SK-N-SH treated with all-trans-retinoic acid at 6 μM for 48 hours (cell line): ENCODE measurements around the gene SIGLEC6.

Experiments
- ATAC-seq: fragments of 200-7000 bp; cut with Tn5 transposase; 3 replicates; pipeline ENCODE4 v1.9.1; 2020; ENCODE audit warnings: mild to moderate bottlenecking, moderate library complexity
- ARNTL ChIP-seq: fragments of 450-650 bp; formaldehyde crosslinking; IDR thresholded peaks from 2 replicates; pipeline ENCODE4 v1.5.0; 2020; ENCODE audit warnings: low read depth, mild to moderate bottlenecking, moderate library complexity, borderline replicate concordance
- CSDC2 ChIP-seq: fragments of 250-450 bp; sonication (Bioruptor Pico); IDR thresholded peaks from 2 replicates; pipeline ENCODE4 v1.5.0; 2020; ENCODE audit warnings: mild to moderate bottlenecking, moderate library complexity
- GLIS3 ChIP-seq: fragments of 250-450 bp; sonication (Bioruptor Pico); IDR thresholded peaks from 2 replicates; pipeline ENCODE4 v1.5.0; 2020; ENCODE audit warnings: mild to moderate bottlenecking, moderate library complexity
- ISL1 ChIP-seq: fragments of 250-450 bp; sonication (Bioruptor Pico); IDR thresholded peaks from 2 replicates; pipeline ENCODE4 v2.1.2; 2022; ENCODE audit warnings: mild to moderate bottlenecking, moderate library complexity
- OSR1 ChIP-seq: fragments of 250-450 bp; sonication (Bioruptor Pico); IDR thresholded peaks from 2 replicates; pipeline ENCODE4 v1.8.0; 2022; ENCODE audit warnings: moderate library complexity, mild to moderate bottlenecking, inconsistent platforms
- POU6F1 ChIP-seq: fragments of 250-450 bp; sonication (Bioruptor Pico); IDR thresholded peaks from 2 replicates; pipeline ENCODE4 v1.8.0; 2021; ENCODE audit warnings: low read depth, mild to moderate bottlenecking, moderate library complexity, borderline replicate concordance
- PPARA ChIP-seq: fragments of 250-450 bp; sonication (Bioruptor Pico); IDR thresholded peaks from 2 replicates; pipeline ENCODE4 v1.5.0; 2020; ENCODE audit warnings: mild to moderate bottlenecking, borderline replicate concordance
- TCF4 ChIP-seq: fragments of 250-450 bp; sonication (Bioruptor Pico); IDR thresholded peaks from 2 replicates; pipeline ENCODE4 v1.8.0; 2021; ENCODE audit warnings: mild to moderate bottlenecking, moderate library complexity, borderline replicate concordance
- ZC3H10 ChIP-seq: fragments of 250-450 bp; sonication (Bioruptor Pico); IDR thresholded peaks from 2 replicates; pipeline ENCODE4 v1.5.1; 2021; ENCODE audit warnings: mild to moderate bottlenecking, moderate library complexity
- ZFP3 ChIP-seq: fragments of 250-450 bp; sonication (Bioruptor Pico); IDR thresholded peaks from 2 replicates; pipeline ENCODE4 v1.5.0; 2020; ENCODE audit warnings: mild to moderate bottlenecking, moderate library complexity
- ZFP30 ChIP-seq: fragments of 450-650 bp; formaldehyde crosslinking; IDR thresholded peaks from 2 replicates; pipeline ENCODE4 v1.5.0; 2022; ENCODE audit warnings: mild to moderate bottlenecking, moderate library complexity
- ZNF565 ChIP-seq: fragments of 450-650 bp; formaldehyde crosslinking; conservative IDR thresholded peaks from 2 replicates; pipeline ENCODE4 v1.5.0; 2020; ENCODE audit warnings: low read depth, mild to moderate bottlenecking, moderate library complexity
- TF ChIP-seq, protein P1 (sequence below): fragments of 250-450 bp; sonication (Bioruptor Pico); IDR thresholded peaks from 2 replicates; pipeline ENCODE4 v1.5.1; 2020; ENCODE audit warnings: low read depth, mild to moderate bottlenecking, moderate library complexity
- TF ChIP-seq, protein P2 (sequence below): fragments of 250-450 bp; sonication (Bioruptor Pico); IDR thresholded peaks from 2 replicates; pipeline ENCODE4 v1.8.0; 2020; ENCODE audit warnings: mild to moderate bottlenecking, moderate library complexity, borderline replicate concordance
- TF ChIP-seq, protein P3 (sequence below): fragments of 250-450 bp; sonication (Bioruptor Pico); IDR thresholded peaks from 2 replicates; pipeline ENCODE4 v1.5.0; 2020; ENCODE audit warnings: mild to moderate bottlenecking, moderate library complexity

SIGLEC6 gene

DNA sequence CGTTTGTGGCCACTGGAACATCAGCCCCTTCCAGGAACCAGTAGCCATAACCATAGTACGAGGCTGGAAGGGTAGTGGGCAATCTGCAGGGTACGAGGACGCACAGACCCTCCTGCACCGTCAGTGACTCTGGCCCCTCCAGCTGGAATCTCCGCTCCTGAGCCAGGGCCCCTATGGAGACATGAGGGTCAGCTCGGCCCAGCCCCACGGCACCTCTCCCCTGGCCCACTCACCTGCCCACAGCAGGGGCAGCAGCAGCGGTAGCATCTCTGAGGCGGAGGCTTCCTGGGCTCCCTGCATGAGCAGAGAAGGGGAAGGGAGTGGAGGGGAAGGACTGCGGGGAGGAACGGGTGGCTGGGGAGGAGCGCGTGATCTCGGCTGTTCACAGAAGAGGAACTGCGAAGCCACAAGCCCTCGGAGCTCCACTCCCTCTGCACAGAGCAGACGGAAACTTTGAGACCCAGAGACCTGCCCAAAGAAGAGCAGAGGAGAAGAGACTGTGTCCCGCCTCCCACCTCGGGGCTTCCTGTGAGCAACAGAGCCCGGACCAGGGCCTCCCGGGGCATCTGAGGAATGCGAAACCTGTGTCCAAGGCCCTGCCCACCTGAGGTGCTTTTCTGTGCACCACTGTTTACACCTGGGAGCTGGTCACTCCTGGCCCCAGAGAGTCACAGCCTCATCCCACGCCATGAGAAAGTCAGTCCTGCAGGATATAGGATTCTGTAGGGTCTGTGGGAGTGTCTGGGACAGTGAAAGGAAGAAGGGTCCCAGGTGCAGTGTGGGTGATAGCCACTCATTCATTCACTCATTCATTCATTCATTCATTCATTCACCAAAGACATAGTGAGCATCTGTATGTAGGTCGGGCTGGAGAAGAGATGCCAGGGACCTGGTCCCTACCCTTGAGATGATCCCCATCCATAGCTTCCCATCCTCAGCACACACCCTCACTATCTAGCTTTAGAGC is at the start of gene SIGLEC6:
Gene SIGLEC6, minus strand, starts transcription at position 322 of the 967 bp plus-strand sequence. Its CDS starts 22 bp downstream, at position 300.
- TF ChIP-seq POU6F1 (CRISPR knock-in tag) (no peak), ARNTL (CRISPR knock-in tag) (no peak), OSR1 (no peak)
- no peak for ATAC-seq

- no peak for TF ChIP-seq PPARA (CRISPR knock-in tag)
- no peak for ATAC-seq
Observed at GRCh38 chr19:51576850-51577249, 45.4 kb upstream of the SIGLEC6 start.

DNA sequence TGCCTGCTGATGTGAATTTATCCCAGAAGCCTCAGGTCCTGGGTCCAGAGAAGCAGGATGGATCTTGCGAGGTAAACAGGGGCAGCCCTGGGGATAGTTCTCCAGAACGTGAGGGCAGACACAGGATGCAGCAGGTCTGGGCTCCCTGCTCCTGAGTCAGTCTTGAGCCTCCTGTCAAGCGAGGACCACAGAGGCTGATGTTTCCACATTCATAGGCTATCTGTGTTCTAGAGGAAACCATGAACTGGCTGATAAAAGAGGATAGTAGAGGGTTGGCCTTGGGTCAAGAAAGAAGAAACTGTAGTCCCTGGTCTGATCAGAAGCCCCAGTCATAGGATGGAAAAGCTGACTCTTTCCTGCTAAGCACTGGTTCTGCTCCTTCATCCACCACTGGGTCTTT is 41.9 kb upstream of the SIGLEC6 start:
- ATAC-seq, result no peak
- TF ChIP-seq, protein P1, sequence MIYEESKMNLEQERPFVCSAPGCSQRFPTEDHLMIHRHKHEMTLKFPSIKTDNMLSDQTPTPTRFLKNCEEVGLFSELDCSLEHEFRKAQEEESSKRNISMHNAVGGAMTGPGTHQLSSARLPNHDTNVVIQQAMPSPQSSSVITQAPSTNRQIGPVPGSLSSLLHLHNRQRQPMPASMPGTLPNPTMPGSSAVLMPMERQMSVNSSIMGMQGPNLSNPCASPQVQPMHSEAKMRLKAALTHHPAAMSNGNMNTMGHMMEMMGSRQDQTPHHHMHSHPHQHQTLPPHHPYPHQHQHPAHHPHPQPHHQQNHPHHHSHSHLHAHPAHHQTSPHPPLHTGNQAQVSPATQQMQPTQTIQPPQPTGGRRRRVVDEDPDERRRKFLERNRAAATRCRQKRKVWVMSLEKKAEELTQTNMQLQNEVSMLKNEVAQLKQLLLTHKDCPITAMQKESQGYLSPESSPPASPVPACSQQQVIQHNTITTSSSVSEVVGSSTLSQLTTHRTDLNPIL (CRISPR knock-in tag), result no peak
- TF ChIP-seq, protein P2, sequence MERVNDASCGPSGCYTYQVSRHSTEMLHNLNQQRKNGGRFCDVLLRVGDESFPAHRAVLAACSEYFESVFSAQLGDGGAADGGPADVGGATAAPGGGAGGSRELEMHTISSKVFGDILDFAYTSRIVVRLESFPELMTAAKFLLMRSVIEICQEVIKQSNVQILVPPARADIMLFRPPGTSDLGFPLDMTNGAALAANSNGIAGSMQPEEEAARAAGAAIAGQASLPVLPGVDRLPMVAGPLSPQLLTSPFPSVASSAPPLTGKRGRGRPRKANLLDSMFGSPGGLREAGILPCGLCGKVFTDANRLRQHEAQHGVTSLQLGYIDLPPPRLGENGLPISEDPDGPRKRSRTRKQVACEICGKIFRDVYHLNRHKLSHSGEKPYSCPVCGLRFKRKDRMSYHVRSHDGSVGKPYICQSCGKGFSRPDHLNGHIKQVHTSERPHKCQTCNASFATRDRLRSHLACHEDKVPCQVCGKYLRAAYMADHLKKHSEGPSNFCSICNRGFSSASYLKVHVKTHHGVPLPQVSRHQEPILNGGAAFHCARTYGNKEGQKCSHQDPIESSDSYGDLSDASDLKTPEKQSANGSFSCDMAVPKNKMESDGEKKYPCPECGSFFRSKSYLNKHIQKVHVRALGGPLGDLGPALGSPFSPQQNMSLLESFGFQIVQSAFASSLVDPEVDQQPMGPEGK (CRISPR knock-in tag), result no peak
- TF ChIP-seq ZC3H10 (CRISPR knock-in tag) (no peak), ZNF565 (no peak), OSR1 (no peak), TCF4 (CRISPR knock-in tag) (no peak), ARNTL (CRISPR knock-in tag) (no peak)
- TF ChIP-seq, protein P3, sequence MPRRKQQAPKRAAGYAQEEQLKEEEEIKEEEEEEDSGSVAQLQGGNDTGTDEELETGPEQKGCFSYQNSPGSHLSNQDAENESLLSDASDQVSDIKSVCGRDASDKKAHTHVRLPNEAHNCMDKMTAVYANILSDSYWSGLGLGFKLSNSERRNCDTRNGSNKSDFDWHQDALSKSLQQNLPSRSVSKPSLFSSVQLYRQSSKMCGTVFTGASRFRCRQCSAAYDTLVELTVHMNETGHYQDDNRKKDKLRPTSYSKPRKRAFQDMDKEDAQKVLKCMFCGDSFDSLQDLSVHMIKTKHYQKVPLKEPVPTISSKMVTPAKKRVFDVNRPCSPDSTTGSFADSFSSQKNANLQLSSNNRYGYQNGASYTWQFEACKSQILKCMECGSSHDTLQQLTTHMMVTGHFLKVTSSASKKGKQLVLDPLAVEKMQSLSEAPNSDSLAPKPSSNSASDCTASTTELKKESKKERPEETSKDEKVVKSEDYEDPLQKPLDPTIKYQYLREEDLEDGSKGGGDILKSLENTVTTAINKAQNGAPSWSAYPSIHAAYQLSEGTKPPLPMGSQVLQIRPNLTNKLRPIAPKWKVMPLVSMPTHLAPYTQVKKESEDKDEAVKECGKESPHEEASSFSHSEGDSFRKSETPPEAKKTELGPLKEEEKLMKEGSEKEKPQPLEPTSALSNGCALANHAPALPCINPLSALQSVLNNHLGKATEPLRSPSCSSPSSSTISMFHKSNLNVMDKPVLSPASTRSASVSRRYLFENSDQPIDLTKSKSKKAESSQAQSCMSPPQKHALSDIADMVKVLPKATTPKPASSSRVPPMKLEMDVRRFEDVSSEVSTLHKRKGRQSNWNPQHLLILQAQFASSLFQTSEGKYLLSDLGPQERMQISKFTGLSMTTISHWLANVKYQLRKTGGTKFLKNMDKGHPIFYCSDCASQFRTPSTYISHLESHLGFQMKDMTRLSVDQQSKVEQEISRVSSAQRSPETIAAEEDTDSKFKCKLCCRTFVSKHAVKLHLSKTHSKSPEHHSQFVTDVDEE (CRISPR knock-in tag), result no peak
- TF ChIP-seq, all 23 proteins: peak for 0

GRCh38 chr19:51572908-51573307 is 41.4 kb upstream of the SIGLEC6 start:
- no peak for TF ChIP-seq OSR1
- no peak for TF ChIP-seq CSDC2 (CRISPR knock-in tag)
- no peak for TF ChIP-seq ZC3H10 (CRISPR knock-in tag)
- no peak for TF ChIP-seq ISL1 (CRISPR knock-in tag)
- no peak for TF ChIP-seq POU6F1 (CRISPR knock-in tag)
- no peak for TF ChIP-seq ZFP30 (CRISPR knock-in tag)
- TF ChIP-seq GLIS3 (CRISPR knock-in tag), result no peak
- TF ChIP-seq, protein P3 (CRISPR knock-in tag), result no peak
- TF ChIP-seq ZFP3 (CRISPR knock-in tag), result no peak
- no peak for ATAC-seq
